WERI-Rb-1 (cell line): ENCODE measurements around the gene FAM98B.
A peak's percentile ranks its signal among the peaks of the same experiment; 100 is the strongest.
"Not testable (repeated sequence)": the region's sequence is repeated elsewhere in the genome, so short reads cannot be mapped to it uniquely, and the experiment has no call there.

Experiments
- DNase-seq: peaks from one replicate; pipeline ENCODE4 v3.0.0-alpha.2; 2020
- H3K27ac ChIP-seq: fragments of 250-450 bp; sonication (Bioruptor Pico); 2 replicates; pipeline ENCODE4 v1.5.1; 2020; ENCODE audit warnings: mild to moderate bottlenecking, moderate library complexity
- H3K27me3 ChIP-seq: fragments of 250-450 bp; sonication (Bioruptor Pico); 2 replicates; pipeline ENCODE4 v1.5.1; 2021; ENCODE audit warnings: mild to moderate bottlenecking, low read depth, moderate library complexity; ENCODE audit not compliant: insufficient read depth, severe bottlenecking
- H3K36me3 ChIP-seq: fragments of 250-450 bp; sonication (Bioruptor Pico); 2 replicates; pipeline ENCODE4 v1.5.1; 2020; ENCODE audit warnings: mild to moderate bottlenecking, moderate library complexity
- H3K4me3 ChIP-seq: 2 replicates; pipeline ENCODE4 v1.5.1; 2011; ENCODE audit warnings: low read depth, mild to moderate bottlenecking, control low read depth, low read length
- H3K9me3 ChIP-seq: fragments of 250-450 bp; sonication (Bioruptor Pico); 2 replicates; pipeline ENCODE4 v1.5.1; 2021; ENCODE audit warnings: mild to moderate bottlenecking, moderate library complexity; ENCODE audit not compliant: severe bottlenecking
- CTCF ChIP-seq: IDR thresholded peaks from 2 replicates; pipeline ENCODE4 v1.5.1; 2011; ENCODE audit warnings: low read depth, mild to moderate bottlenecking, control low read depth, inconsistent platforms, low read length

The FAM98B gene

GRCh38 chr15:38436993-38437392 is 16.9 kb upstream of the FAM98B start:
- Histone ChIP-seq H3K4me3 (no peak overlapping the region), H3K9me3 (no peaks in the 10 kb centered on the region), H3K27ac (no peak overlapping the region), H3K27me3 (peaks cover 10% of the 10 kb centered on the region), H3K36me3 (no peaks in the 10 kb centered on the region)
- no peak for DNase-seq
- TF ChIP-seq CTCF, result no peak

DNA sequence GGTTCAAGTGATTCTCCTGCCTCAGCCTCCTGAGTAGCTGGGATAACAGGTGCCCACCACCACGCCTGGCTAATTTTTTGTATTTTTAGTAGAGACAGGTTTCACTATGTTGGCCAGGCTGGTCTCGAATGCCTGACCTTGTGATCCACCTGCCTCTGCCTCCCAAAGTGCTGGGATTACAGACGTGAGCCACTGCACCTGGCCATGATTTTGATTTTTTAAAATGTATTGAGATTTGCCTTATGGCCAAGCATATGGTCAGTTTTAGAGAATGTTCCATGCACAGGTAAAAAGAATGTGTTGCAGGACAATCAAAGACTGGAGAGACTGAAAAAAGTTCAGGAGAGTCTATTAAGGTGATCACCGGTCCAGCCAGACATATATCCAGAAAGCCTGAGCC is 16.3 kb upstream of the FAM98B start:
- not testable (repeated sequence) for H3K27ac ChIP-seq, DNase-seq, H3K27me3 ChIP-seq, H3K4me3 ChIP-seq, H3K36me3 ChIP-seq, H3K9me3 ChIP-seq

GRCh38 chr15:38438031-38438986 is 15.6 kb upstream of the FAM98B start:
- Histone ChIP-seq H3K9me3 (no peaks in the 10 kb centered on the region), H3K4me3 (no peak overlapping the region), H3K36me3 (no peaks in the 10 kb centered on the region), H3K27me3 (peaks cover 7% of the 10 kb centered on the region), H3K27ac (no peak overlapping the region)
- DNase-seq, result no peak
- no peak for TF ChIP-seq CTCF

- DNase-seq, result peak; percentile 59
- Histone ChIP-seq H3K27me3 (peaks cover 7% of the 10 kb centered on the region), H3K36me3 (no peaks in the 10 kb centered on the region), H3K4me3 (no peak overlapping the region), H3K9me3 (no peaks in the 10 kb centered on the region), H3K27ac (no peak overlapping the region)
- peak; percentile 82 for TF ChIP-seq CTCF
Observed at GRCh38 chr15:38440353-38441129, 13.4 kb upstream of the FAM98B start.

DNA sequence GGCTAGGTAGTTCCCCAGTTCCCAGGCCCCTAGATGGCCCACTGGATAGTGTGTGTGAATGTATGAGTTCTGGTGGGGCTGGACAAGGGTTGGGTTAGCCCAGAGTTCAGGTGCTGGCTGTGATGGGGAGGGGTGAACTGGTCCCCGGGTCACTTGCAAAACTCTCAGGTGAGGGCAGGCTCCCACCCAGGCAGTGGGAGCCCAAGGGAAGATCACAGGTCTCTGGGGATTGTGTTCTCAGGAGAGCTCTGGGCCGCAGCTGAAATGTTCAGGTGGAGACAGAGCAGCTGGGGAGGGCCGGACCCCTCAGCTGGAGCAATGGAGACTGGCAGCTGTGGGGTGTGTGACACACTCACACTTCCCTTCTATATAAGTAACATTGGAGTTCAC is 12.8 kb upstream of the FAM98B start:
- Histone ChIP-seq H3K27me3 (peaks cover 7% of the 10 kb centered on the region), H3K36me3 (no peaks in the 10 kb centered on the region), H3K4me3 (no peak overlapping the region), H3K9me3 (no peaks in the 10 kb centered on the region), H3K27ac (no peak overlapping the region)
- no peak for DNase-seq
- no peak for TF ChIP-seq CTCF

DNA sequence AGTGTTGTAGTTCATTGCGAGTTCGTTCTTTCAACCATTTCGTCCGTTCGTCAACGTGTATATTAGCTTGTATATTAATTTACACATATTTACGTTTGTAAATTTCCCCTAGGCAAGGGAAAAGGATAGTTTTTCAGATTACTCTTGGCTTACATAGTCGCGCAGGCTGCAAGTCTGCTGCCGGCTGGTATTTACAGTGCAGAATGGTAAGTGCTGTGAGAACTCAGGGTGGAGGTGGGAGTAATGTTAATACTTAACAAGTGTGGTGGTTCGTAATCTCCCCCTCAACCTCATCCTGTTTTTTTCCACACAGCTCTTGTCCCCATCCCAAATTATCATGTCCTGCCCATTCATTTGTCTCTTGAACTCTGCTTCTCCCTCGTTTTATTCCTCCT is 766 bp downstream of the FAM98B start:
- no peak for DNase-seq
- peak overlapping the region; percentile 87 for H3K4me3 ChIP-seq
- no peaks in the 10 kb centered on the region for H3K27me3 ChIP-seq
- TF ChIP-seq CTCF, result no peak
- H3K36me3 ChIP-seq, result peaks cover 3% of the 10 kb centered on the region; the same call in 1 of the 2 replicates
- peak overlapping the region; percentile 93 for H3K27ac ChIP-seq
- no peaks in the 10 kb centered on the region for H3K9me3 ChIP-seq
